OCI-LY7 (cell line): ENCODE data around the gene KCNIP1. TPM values are rescaled to one million over a fixed set of nuclear protein-coding genes. Genes with fewer than 3 reads are reported as not detected.

Source experiments
- BruUV-seq: library from RNA; stranded (reverse); fragments of 400-500 nt; replicated peaks from 2 replicates; lab custom pipeline; 2021; lab: Mats Ljungman, UMichigan
- CTCF ChIA-PET: fragments of 300-600 bp; sonication (Branson Sonifier 250); formaldehyde crosslinking; loops from one replicate; lab custom pipeline; 2022; ENCODE audit warnings: antibody characterized with exemption; ENCODE audit not compliant: unreplicated experiment; lab: Charles Lee
- POLR2A ChIA-PET: fragments of 300-600 bp; sonication (Branson Sonifier 250); formaldehyde crosslinking; loops from one replicate; lab custom pipeline; 2022; ENCODE audit warnings: antibody characterized with exemption; lab: Charles Lee
- DNase-seq: peaks from one replicate; pipeline ENCODE4 v3.0.0-alpha.2; 2015; ENCODE audit warnings: low spot score
- H2AFZ ChIP-seq: fragments of 200-600 bp; sonication (generic), shearing (Covaris generic); 2 replicates; pipeline ENCODE4 v1.6.1; 2014; ENCODE audit warnings: mild to moderate bottlenecking, antibody characterized with exemption, low read length, moderate library complexity
- H3K27ac ChIP-seq: fragments of 200-600 bp; sonication (generic); 2 replicates; pipeline ENCODE4 v1.5.1; 2014; ENCODE audit warnings: mixed run types, low read depth, mild to moderate bottlenecking, moderate library complexity, low read length, inconsistent platforms; ENCODE audit not compliant: poor library complexity, severe bottlenecking
- H3K36me3 ChIP-seq: fragments of 200-600 bp; sonication (generic); 2 replicates; pipeline ENCODE4 v1.6.1; 2014; ENCODE audit warnings: mild to moderate bottlenecking, antibody characterized with exemption, low read length, moderate library complexity, mixed read lengths; ENCODE audit not compliant: insufficient read depth
- H3K4me1 ChIP-seq: fragments of 200-600 bp; sonication (generic); 2 replicates; pipeline ENCODE4 v1.5.1; 2014; ENCODE audit warnings: mild to moderate bottlenecking, low read length; ENCODE audit not compliant: insufficient read depth, poor library complexity, severe bottlenecking
- H3K4me2 ChIP-seq: fragments of 200-600 bp; sonication (generic); 2 replicates; pipeline ENCODE4 v1.6.1; 2014; ENCODE audit warnings: mild to moderate bottlenecking, low read length
- H3K4me3 ChIP-seq: fragments of 200-600 bp; sonication (generic); 2 replicates; pipeline ENCODE4 v1.5.1; 2014; ENCODE audit warnings: mild to moderate bottlenecking, low read depth, low read length; ENCODE audit not compliant: poor library complexity, severe bottlenecking
- H3K79me2 ChIP-seq: fragments of 200-600 bp; sonication (generic); 2 replicates; pipeline ENCODE4 v1.6.1; 2016; ENCODE audit warnings: low read depth, mild to moderate bottlenecking, low read length, moderate library complexity, mixed read lengths; ENCODE audit not compliant: insufficient read depth
- H3K9me2 ChIP-seq: fragments of 200-600 bp; sonication (generic); 2 replicates; pipeline ENCODE4 v1.6.1; 2016; ENCODE audit warnings: mild to moderate bottlenecking, low read length, mixed read lengths; ENCODE audit not compliant: insufficient read depth
- H3K9me3 ChIP-seq: fragments of 200-600 bp; sonication (generic); 2 replicates; pipeline ENCODE4 v1.6.1; 2014; ENCODE audit warnings: mild to moderate bottlenecking, mixed run types, low read length, mixed read lengths
- H4K20me1 ChIP-seq: fragments of 200-600 bp; sonication (generic); 2 replicates; pipeline ENCODE4 v1.6.1; 2014; ENCODE audit warnings: mild to moderate bottlenecking, antibody characterized with exemption, low read length, moderate library complexity, mixed read lengths; ENCODE audit not compliant: insufficient read depth
- EZH2phosphoT487 ChIP-seq: fragments of 200-600 bp; sonication (generic); IDR thresholded peaks from 2 replicates; pipeline ENCODE4 v1.6.1; 2018; ENCODE audit warnings: low read depth, borderline replicate concordance, mild to moderate bottlenecking, mixed run types, antibody characterized with exemption, low read length, moderate library complexity, mixed read lengths
- intact Hi-C: fragments of 100-400 bp; cut with micrococcal nuclease; formaldehyde crosslinking; loops from one replicate; pipeline ENCODE4 v1.10.0; 2022; ENCODE audit not compliant: unreplicated experiment
- total RNA-seq, 2 experiments: library from RNA; depleted of rRNA in 1 of 2; stranded (reverse); fragments of >200 nt in 1 of 2; shearing (Covaris generic) in 1 of 2; gene quantifications; 2 replicates each; pipeline ENCODE4 v1.2.3, GENCODE V29; 2014 to 2022
- TF ChIP-seq, protein P1 (sequence below): fragments of 200-600 bp; sonication (generic); conservative IDR thresholded peaks from 2 replicates; pipeline ENCODE4 v1.5.1; 2014; ENCODE audit warnings: mild to moderate bottlenecking, antibody characterized with exemption, low read length, moderate library complexity, mixed read lengths

KCNIP1 gene
- total RNA-seq, 2 experiments from 2014 or later: not detected

DNA sequence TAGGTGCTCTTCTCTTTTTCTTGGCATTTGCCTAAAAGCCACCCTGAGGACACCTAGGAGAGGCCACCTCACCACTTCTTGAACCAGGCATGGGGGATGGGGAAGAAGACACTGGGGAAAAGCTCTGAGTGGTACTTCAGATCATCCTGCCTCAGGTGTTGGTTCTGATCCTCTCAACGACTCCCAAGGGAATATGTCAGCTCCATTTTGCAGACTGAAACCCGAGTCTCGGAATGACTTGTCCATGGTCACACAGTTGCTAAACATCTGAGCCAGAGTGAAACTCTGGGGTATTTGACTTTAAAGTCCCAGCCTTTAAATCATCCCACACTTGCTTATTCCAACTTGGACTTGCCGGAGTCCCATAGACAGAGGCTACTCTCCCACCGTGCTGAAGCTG, 159.1 kb downstream of the KCNIP1 start:
- H2AFZ ChIP-seq: no peak overlapping the region
- ChIA-PET POLR2A (no interaction called here), CTCF (no interaction called here)
- H3K27ac ChIP-seq: no peak overlapping the region
- intact Hi-C loops: loop anchor here (10.0 kb wide), 1 partner anchor 68 kb away; no protein-coding TSS in a partner anchor
- TF ChIP-seq, protein P1, sequence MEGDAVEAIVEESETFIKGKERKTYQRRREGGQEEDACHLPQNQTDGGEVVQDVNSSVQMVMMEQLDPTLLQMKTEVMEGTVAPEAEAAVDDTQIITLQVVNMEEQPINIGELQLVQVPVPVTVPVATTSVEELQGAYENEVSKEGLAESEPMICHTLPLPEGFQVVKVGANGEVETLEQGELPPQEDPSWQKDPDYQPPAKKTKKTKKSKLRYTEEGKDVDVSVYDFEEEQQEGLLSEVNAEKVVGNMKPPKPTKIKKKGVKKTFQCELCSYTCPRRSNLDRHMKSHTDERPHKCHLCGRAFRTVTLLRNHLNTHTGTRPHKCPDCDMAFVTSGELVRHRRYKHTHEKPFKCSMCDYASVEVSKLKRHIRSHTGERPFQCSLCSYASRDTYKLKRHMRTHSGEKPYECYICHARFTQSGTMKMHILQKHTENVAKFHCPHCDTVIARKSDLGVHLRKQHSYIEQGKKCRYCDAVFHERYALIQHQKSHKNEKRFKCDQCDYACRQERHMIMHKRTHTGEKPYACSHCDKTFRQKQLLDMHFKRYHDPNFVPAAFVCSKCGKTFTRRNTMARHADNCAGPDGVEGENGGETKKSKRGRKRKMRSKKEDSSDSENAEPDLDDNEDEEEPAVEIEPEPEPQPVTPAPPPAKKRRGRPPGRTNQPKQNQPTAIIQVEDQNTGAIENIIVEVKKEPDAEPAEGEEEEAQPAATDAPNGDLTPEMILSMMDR: no peak
- TF ChIP-seq EZH2phosphoT487: no peak
- no peaks in the 10 kb centered on the region for H3K9me2 ChIP-seq
- no peak overlapping the region for H3K4me2 ChIP-seq
- BruUV-seq: no TSS peak
- H3K4me1 ChIP-seq: no peaks in the 10 kb centered on the region
- no peaks in the 10 kb centered on the region for H3K9me3 ChIP-seq
- H3K79me2 ChIP-seq: no peaks in the 10 kb centered on the region
- no peak for DNase-seq
- no peaks in the 10 kb centered on the region for H4K20me1 ChIP-seq
- no peaks in the 10 kb centered on the region for H3K36me3 ChIP-seq
- no peak overlapping the region for H3K4me3 ChIP-seq

DNA sequence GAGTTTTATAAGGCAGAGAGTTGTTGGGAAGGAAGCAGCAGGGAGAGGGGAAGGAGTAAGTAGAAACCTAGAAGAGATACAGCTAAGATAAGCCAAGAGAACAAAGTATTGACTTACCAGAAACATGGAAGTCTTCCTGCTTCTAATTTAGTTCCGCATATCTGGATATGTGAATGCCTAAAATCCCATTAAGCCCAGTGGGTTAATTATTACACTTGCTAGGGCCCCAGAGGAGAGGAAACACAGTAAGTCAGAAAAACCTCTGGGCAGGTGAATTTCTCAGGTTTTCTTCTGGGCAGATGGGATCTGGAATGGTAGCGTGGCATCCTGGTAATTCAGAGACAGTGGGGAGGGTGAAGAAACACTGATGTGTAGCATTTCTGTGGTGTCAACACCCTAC, 175.0 kb downstream of the KCNIP1 start:
- no peak for DNase-seq
- POLR2A ChIA-PET: no interaction called here
- Histone ChIP-seq H3K79me2 (no peaks in the 10 kb centered on the region), H3K9me2 (no peaks in the 10 kb centered on the region), H4K20me1 (no peaks in the 10 kb centered on the region), H3K9me3 (no peaks in the 10 kb centered on the region), H3K27ac (no peak overlapping the region), H2AFZ (no peak overlapping the region), H3K36me3 (no peaks in the 10 kb centered on the region), H3K4me2 (no peak overlapping the region), H3K4me3 (no peak overlapping the region), H3K4me1 (no peaks in the 10 kb centered on the region)
- CTCF ChIA-PET: no interaction called here
- BruUV-seq: no TSS peak
- TF ChIP-seq, protein P1: no peak
- TF ChIP-seq EZH2phosphoT487: no peak
- intact Hi-C loops: no loop called here

DNA sequence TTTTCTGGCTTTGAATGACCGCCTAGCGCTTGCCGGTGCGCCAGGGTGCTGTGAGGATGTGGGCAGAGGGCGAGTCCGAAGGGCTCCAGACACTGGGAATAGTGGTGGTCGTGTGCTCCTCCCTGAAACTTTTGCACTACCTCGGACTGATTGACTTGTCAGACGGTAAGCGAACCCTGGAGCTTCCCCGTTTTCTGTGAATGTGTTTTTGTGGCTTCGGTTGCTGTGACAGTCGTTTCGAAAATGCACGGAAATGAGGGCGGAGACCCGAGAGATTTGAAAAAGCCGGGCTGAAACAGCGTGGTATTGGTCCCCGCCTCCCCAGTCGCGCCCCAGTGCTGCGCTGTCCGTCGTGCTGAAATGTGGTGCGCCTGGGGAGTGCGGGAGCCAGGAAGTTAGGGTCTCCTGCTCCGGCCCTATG, 177.2 kb downstream of the KCNIP1 start:
- intact Hi-C loops: no loop called here
- Histone ChIP-seq H2AFZ (no peak overlapping the region), H3K79me2 (no peaks in the 10 kb centered on the region), H4K20me1 (no peaks in the 10 kb centered on the region), H3K9me3 (no peaks in the 10 kb centered on the region), H3K4me2 (no peak overlapping the region), H3K27ac (no peak overlapping the region), H3K4me3 (no peak overlapping the region), H3K9me2 (no peaks in the 10 kb centered on the region), H3K4me1 (no peaks in the 10 kb centered on the region), H3K36me3 (no peaks in the 10 kb centered on the region)
- no TSS peak for BruUV-seq
- no peak for DNase-seq
- no peak for TF ChIP-seq EZH2phosphoT487
- TF ChIP-seq, protein P1: no peak
- ChIA-PET CTCF (no interaction called here), POLR2A (no interaction called here)
